Spleen (tissue), 7 donors: ENCODE results near the gene EBF4.

Experiments
- POLR2AphosphoS5 ChIP-seq, 3 donors: sonication (generic); formaldehyde crosslinking; IDR thresholded peaks; one replicate each; pipeline ENCODE4 v1.5.1; 2017; ENCODE audit warnings: antibody characterized with exemption in 3 of 3
- TF ChIP-seq, protein P1 (sequence below), 11 experiments: fragments of 200-600 bp in 7 of 11; fragments of 450-650 bp in 4 of 11; sonication (generic) in 4 of 11; IDR thresholded peaks in 8 of 11; conservative IDR thresholded peaks in 3 of 11; 1 replicate in 7 of 11; 2 replicates in 4 of 11; pipeline versions ENCODE4 v1.4.0 to v1.8.0; 2016 to 2021; ENCODE audit warnings: antibody characterized with exemption in 11 of 11, inconsistent platforms in 4 of 11, mild to moderate bottlenecking in 1 of 11
- donor health status: DM: no; HTN: no; CAD: no; lungs with moderate emphysema.
- donor health status: DM: no; HTN: no; CAD: no.
- donor health status: DM: no; HTN: no; CAD: no.

DNA sequence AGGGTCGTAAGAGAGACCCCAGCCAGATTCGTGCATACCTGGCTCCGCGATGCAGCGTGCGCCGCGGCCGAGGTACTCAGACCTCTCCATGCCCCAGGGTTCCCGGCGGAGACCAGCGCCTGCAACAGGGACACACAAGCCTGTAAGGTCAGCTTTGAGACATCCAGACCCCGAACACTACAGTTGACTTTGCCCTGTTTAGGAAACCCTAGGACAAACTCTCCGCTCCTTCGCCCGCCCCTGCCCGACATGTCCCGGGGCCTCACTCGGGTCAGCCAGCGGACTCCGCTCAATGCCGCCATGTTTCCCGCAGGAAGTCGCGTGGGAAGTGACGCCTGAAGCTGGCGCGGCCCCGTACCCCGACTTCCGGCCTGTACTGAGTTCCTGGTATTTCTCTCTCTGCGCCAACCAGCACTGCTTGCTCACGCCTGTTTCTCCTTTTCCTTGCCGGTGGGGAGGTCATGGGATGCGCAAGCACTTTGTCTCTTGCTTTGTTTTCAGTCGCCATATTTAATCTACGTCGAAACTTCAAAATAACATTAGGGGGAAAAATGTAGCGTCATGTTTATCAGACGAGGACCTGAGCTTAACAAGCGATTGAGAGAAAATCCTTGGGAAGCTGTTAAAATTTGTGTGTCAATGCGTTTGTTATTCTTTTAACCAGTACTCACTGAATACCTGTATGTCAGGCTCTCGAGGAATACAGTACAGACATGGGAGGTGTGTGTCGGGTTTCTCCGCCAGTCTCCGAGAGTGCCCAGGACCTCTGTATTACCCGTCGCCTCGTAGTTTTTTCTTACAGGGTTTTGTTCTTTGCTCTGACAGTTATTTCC lies 28.5 kb upstream of the EBF4 start, which contains the start of gene IDH3B:
- TF ChIP-seq, protein P1, sequence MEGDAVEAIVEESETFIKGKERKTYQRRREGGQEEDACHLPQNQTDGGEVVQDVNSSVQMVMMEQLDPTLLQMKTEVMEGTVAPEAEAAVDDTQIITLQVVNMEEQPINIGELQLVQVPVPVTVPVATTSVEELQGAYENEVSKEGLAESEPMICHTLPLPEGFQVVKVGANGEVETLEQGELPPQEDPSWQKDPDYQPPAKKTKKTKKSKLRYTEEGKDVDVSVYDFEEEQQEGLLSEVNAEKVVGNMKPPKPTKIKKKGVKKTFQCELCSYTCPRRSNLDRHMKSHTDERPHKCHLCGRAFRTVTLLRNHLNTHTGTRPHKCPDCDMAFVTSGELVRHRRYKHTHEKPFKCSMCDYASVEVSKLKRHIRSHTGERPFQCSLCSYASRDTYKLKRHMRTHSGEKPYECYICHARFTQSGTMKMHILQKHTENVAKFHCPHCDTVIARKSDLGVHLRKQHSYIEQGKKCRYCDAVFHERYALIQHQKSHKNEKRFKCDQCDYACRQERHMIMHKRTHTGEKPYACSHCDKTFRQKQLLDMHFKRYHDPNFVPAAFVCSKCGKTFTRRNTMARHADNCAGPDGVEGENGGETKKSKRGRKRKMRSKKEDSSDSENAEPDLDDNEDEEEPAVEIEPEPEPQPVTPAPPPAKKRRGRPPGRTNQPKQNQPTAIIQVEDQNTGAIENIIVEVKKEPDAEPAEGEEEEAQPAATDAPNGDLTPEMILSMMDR (IDR thresholded peaks at IDR 0.05 in 8 of 11, conservative IDR thresholded peaks at IDR 0.05 in 3 of 11), result no peak
- peak; percentile 98 to 99 (median 98) for TF ChIP-seq POLR2AphosphoS5 (IDR thresholded peaks at IDR 0.05)
